ENCODE measurements around the gene ETV4. TPM values are rescaled to one million over a fixed set of nuclear protein-coding genes. Genes with fewer than 3 reads are reported as not detected.
A peak's percentile ranks its signal among the peaks of the same experiment; 100 is the strongest.
"Not testable (repeated sequence)": the region's sequence is repeated elsewhere in the genome, so short reads cannot be mapped to it uniquely, and the experiment has no call there.

The ETV4 gene
- total RNA-seq, 1 donor from 2014 or later = 4.3 TPM

- DNase-seq = peak; percentile 8
Observed at GRCh38 chr17:43515656-43516055, 30.5 kb downstream of the ETV4 start.

- not testable (repeated sequence) for DNase-seq
Observed at GRCh38 chr17:43511199-43511598, 34.9 kb downstream of the ETV4 start.

DNA sequence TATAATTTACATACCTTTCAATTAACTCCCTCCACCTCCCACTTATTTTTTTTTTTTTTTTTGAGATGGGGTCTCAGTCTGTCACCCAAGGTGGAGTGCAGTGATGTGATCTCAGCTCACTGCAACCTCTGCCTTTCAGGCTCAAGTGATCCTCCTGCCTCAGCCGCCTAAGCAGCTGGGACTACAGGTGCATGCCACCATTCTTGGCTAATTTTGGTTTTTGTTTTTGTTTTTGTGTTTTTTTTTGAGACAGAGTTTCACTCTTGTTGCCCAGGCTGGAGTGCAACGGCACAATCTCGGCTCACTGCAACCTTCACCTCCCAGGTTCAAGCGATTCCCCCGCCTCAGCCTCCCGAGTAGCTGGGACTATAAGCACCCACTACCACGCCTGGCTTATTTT, 36.7 kb downstream of the ETV4 start:
- not testable (repeated sequence) for DNase-seq

- DNase-seq = no peak
Observed at GRCh38 chr17:43490621-43491020, 55.5 kb downstream of the ETV4 start.

GRCh38 chr17:43483674-43484551, 62.2 kb downstream of the ETV4 start, which contains the start of gene DHX8:
Gene DHX8 (plus strand): TSS chr17:43483975. CDS start chr17:43484038, 63 bp downstream.
- DNase-seq = peak; percentile 99

GRCh38 chr17:43482103-43483012, 63.8 kb downstream of the ETV4 start:
- DNase-seq = no peak

DNA sequence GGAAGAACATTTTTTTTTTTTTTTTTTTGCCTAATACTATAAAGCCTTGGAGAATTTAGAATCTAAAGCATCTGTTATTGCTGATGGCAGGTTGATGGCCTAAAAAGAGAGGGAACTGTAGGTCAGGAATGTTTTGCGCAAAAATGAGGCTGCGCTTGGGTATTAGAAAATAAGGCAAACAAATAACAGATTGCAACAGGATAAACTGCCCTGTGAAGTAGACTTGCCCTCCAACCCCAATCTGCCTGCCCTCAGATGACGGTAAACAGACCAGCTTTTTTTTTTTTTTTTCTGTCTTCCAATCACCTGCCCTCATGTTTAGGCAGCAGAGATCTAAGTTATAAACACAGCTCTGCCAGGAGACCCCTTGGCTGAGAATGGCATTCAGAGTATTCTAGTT, 66.2 kb downstream of the ETV4 start:
- DNase-seq = no peak

Other genes starting within 250 kb of the ETV4 start
- gene ARL4D, start 147.3 kb downstream of the ETV4 start, total RNA-seq = 13.8 TPM
- gene DHX8, start 62.4 kb downstream of the ETV4 start, total RNA-seq = 34.4 TPM
- gene MEOX1, start 115.6 kb upstream of the ETV4 start, total RNA-seq = 17.8 TPM
- gene SOST, start 212.5 kb upstream of the ETV4 start, total RNA-seq = not detected
- gene DUSP3, start 232.6 kb upstream of the ETV4 start, total RNA-seq = 80.3 TPM
- not detected for gene CFAP97D1, start 234.1 kb upstream of the ETV4 start, total RNA-seq